ENCODE data around the gene HMCN2.

HMCN2 gene

DNA sequence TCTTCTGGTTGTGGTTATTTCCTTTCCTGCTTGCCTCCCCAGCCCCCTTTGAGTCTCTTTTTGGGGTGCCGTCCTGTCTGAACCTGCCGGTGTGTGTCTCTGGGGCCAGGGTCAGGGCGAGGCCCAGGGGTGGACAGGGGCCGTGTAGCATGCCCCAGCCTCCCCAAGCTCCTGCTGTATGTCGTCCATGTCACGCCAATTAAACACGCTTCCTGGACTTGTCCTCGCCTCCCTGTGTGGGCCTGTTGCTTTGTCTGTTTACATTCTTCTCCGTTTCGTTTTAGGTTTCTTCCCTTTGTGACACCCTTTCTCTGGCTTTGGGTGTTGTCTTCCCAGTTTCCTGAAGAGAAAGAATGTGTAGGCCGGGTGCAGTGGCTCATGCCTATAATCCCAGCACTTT, 28.5 kb upstream of the HMCN2 start:
- Histone ChIP-seq H2AFZ (ENCODE audit: low read length) (no peak overlapping the region), H3K4me2 (ENCODE audit: low read depth, low read length, poor library complexity, severe bottlenecking) (no peak overlapping the region), H3K79me2 (ENCODE audit: insufficient read depth, low read length) (no peaks in the 10 kb centered on the region), H3K4me1 (ENCODE audit: insufficient read depth, low read length, poor library complexity, severe bottlenecking) (peaks cover 7% of the 10 kb centered on the region), H3K9me2 (replicated peaks; ENCODE audit: low read depth, low read length) (no peaks in the 10 kb centered on the region), H3K9ac (ENCODE audit: low read depth, low read length, poor library complexity, severe bottlenecking) (no peak overlapping the region), H4K20me1 (ENCODE audit: insufficient read depth, low read length, poor library complexity, severe bottlenecking) (no peaks in the 10 kb centered on the region), H3K36me3 (ENCODE audit: insufficient read depth, low read length) (no peaks in the 10 kb centered on the region), H3K4me3 (ENCODE audit: low read length, poor library complexity, severe bottlenecking) (no peak overlapping the region), H3F3A (ENCODE audit: low read depth) (no peaks in the 10 kb centered on the region), H3K27me3 (ENCODE audit: insufficient read depth, low read length, poor library complexity, severe bottlenecking) (no peaks in the 10 kb centered on the region), H3K9me3 (ENCODE audit: insufficient read depth, low read depth, low read length) (no peaks in the 10 kb centered on the region)
- TF ChIP-seq, protein P1, sequence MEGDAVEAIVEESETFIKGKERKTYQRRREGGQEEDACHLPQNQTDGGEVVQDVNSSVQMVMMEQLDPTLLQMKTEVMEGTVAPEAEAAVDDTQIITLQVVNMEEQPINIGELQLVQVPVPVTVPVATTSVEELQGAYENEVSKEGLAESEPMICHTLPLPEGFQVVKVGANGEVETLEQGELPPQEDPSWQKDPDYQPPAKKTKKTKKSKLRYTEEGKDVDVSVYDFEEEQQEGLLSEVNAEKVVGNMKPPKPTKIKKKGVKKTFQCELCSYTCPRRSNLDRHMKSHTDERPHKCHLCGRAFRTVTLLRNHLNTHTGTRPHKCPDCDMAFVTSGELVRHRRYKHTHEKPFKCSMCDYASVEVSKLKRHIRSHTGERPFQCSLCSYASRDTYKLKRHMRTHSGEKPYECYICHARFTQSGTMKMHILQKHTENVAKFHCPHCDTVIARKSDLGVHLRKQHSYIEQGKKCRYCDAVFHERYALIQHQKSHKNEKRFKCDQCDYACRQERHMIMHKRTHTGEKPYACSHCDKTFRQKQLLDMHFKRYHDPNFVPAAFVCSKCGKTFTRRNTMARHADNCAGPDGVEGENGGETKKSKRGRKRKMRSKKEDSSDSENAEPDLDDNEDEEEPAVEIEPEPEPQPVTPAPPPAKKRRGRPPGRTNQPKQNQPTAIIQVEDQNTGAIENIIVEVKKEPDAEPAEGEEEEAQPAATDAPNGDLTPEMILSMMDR (conservative IDR thresholded peaks at IDR 0.05; ENCODE audit: low read length), result no peak
- TF ChIP-seq EZH2phosphoT487 (IDR thresholded peaks at IDR 0.05; ENCODE audit: borderline replicate concordance), result no peak

DNA sequence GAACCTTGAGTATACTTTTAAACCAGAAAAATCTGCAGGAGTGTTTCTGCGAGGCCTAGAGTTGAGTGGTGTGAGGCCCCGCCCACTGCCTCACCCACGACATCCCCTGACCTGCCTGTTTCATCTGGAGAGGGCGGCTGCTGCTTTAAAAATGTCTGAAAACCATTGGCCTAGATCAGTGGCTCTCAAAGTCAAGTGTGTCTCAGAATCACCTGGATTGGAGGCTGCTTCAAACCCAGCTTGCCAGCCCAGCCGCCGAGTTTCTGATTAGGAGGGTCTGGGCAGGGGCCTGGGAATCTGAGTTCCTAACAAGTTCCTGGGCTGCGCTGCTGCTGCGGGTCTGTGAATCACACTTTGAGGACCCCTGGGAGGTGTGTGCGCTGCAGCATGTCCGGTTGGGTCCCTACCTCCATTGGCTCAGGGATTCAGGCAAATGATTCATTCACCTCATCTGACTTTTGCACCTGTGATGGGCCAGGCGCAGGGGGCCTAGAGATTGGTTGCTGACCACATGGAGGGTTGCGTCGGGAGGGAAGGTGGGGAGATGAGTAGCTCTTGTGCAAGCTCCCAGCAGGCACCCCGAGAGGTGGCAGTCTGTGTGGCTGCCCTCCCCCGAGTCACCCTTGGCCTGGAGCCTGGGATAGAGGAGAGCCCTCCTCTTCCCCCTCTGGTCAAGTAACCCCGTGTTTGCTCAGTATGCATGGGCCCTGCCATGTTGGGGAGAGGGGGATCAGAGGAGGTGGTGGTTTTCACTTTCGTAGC, 27.6 kb upstream of the HMCN2 start:
- Histone ChIP-seq H3K4me3 (ENCODE audit: low read length, poor library complexity, severe bottlenecking) (no peak overlapping the region), H3F3A (ENCODE audit: low read depth) (no peaks in the 10 kb centered on the region), H3K4me2 (ENCODE audit: low read depth, low read length, poor library complexity, severe bottlenecking) (no peak overlapping the region), H3K9me3 (ENCODE audit: insufficient read depth, low read depth, low read length) (no peaks in the 10 kb centered on the region), H3K27me3 (ENCODE audit: insufficient read depth, low read length, poor library complexity, severe bottlenecking) (no peaks in the 10 kb centered on the region), H3K9ac (ENCODE audit: low read depth, low read length, poor library complexity, severe bottlenecking) (no peak overlapping the region), H3K4me1 (ENCODE audit: insufficient read depth, low read length, poor library complexity, severe bottlenecking) (peaks cover 7% of the 10 kb centered on the region), H2AFZ (ENCODE audit: low read length) (no peak overlapping the region), H3K36me3 (ENCODE audit: insufficient read depth, low read length) (no peaks in the 10 kb centered on the region), H3K79me2 (ENCODE audit: insufficient read depth, low read length) (no peaks in the 10 kb centered on the region), H4K20me1 (ENCODE audit: insufficient read depth, low read length, poor library complexity, severe bottlenecking) (no peaks in the 10 kb centered on the region), H3K9me2 (replicated peaks; ENCODE audit: low read depth, low read length) (no peaks in the 10 kb centered on the region)
- no peak for TF ChIP-seq EZH2phosphoT487 (IDR thresholded peaks at IDR 0.05; ENCODE audit: borderline replicate concordance)
- TF ChIP-seq, protein P1 (conservative IDR thresholded peaks at IDR 0.05; ENCODE audit: low read length), result no peak

DNA sequence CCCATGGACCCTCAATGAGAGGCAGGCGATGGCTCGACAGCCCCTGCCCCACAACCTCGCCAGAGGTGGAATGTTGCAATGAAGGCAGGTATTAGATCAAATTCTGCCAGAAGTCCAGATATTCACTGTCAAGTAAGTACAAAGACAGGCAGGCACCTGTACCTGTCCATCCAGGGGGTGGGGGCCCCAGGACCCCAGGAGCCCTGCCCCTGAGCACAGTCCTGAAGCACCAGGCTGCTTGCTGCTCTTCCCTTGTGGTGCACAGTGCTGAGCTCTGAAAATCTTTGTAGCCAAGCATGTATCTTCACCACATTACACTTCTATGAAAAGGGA, 26.2 kb upstream of the HMCN2 start:
- Histone ChIP-seq H3K36me3 (ENCODE audit: insufficient read depth, low read length) (no peaks in the 10 kb centered on the region), H3K9me3 (ENCODE audit: insufficient read depth, low read depth, low read length) (no peaks in the 10 kb centered on the region), H3K27me3 (ENCODE audit: insufficient read depth, low read length, poor library complexity, severe bottlenecking) (no peaks in the 10 kb centered on the region), H3K4me2 (ENCODE audit: low read depth, low read length, poor library complexity, severe bottlenecking) (no peak overlapping the region), H2AFZ (ENCODE audit: low read length) (no peak overlapping the region), H3K79me2 (ENCODE audit: insufficient read depth, low read length) (no peaks in the 10 kb centered on the region), H3F3A (ENCODE audit: low read depth) (no peaks in the 10 kb centered on the region), H3K4me3 (ENCODE audit: low read length, poor library complexity, severe bottlenecking) (no peak overlapping the region), H3K9me2 (replicated peaks; ENCODE audit: low read depth, low read length) (no peaks in the 10 kb centered on the region), H3K4me1 (ENCODE audit: insufficient read depth, low read length, poor library complexity, severe bottlenecking) (peaks cover 7% of the 10 kb centered on the region), H4K20me1 (ENCODE audit: insufficient read depth, low read length, poor library complexity, severe bottlenecking) (no peaks in the 10 kb centered on the region), H3K9ac (ENCODE audit: low read depth, low read length, poor library complexity, severe bottlenecking) (no peak overlapping the region)
- TF ChIP-seq EZH2phosphoT487 (IDR thresholded peaks at IDR 0.05; ENCODE audit: borderline replicate concordance), result no peak
- TF ChIP-seq, protein P1 (conservative IDR thresholded peaks at IDR 0.05; ENCODE audit: low read length), result no peak
